K562 (cell line): ENCODE results near the gene BRD3. TPM values are rescaled to one million over a fixed set of nuclear protein-coding genes. Genes with fewer than 3 reads are reported as not detected.

ENCODE experiments used
- ATAC-seq: fragments of 200-7000 bp; cut with Tn5 transposase; 3 replicates; pipeline ENCODE4 v1.9.1; 2020; ENCODE audit warnings: moderate library complexity
- BruUV-seq: library from RNA; stranded (reverse); fragments of 400-500 nt; replicated peaks from 2 replicates; lab custom pipeline; 2021; lab: Mats Ljungman, UMichigan
- CTCF ChIA-PET: fragments of 300-600 bp; formaldehyde crosslinking; extraction: SDS; loops from one replicate; lab custom pipeline; 2021; ENCODE audit warnings: low intra/inter-chr PET ratio; lab: Yijun Ruan, JAX
- POLR2A ChIA-PET: fragments of 300-600, 350-650 bp; sonication (Branson Sonifier 250); formaldehyde crosslinking; extraction: SDS; loops from one replicate; lab custom pipeline; 2021; ENCODE audit warnings: antibody characterized with exemption, inconsistent platforms; lab: Yijun Ruan, JAX
- DNase-seq, 4 experiments: peaks; one replicate each; pipeline versions ENCODE4 v3.0.0 to v3.0.0-alpha.2; 2011 to 2018; ENCODE audit warnings: low spot score in 3 of 4, mixed read lengths in 3 of 4; ENCODE audit errors: extremely low read depth in 1 of 4
- FAIRE-seq: peaks from 2 replicates; lab custom pipeline; 2011; peaks lifted over from hg19 to GRCh38; lab: Jason Lieb, UNC
- H2AFZ ChIP-seq: 2 replicates; pipeline ENCODE4 v1.6.0; 2011; ENCODE audit warnings: low read depth, low read length, control low read depth, inconsistent platforms
- H3K27ac ChIP-seq: fragments of 200-600 bp; 3 replicates; pipeline ENCODE4 v1.8.0; 2011; ENCODE audit warnings: low read depth, mild to moderate bottlenecking, control low read depth, inconsistent platforms, low read length, moderate library complexity, mixed read lengths; ENCODE audit errors: extremely low read depth
- H3K27me3 ChIP-seq, 2 experiments: fragments of 300-600 bp in 1 of 2; 2 replicates in 1 of 2; 3 replicates in 1 of 2; pipeline versions ENCODE4 v1.6.0 to v1.8.0; 2011; ENCODE audit warnings: inconsistent platforms in 2 of 2, low read length in 2 of 2, mild to moderate bottlenecking in 1 of 2, mixed read lengths in 1 of 2, moderate library complexity in 1 of 2; ENCODE audit not compliant: control insufficient read depth in 2 of 2, insufficient read depth in 2 of 2
- H3K36me3 ChIP-seq: fragments of 300-600 bp; 3 replicates; pipeline ENCODE4 v1.8.0; 2011; ENCODE audit warnings: mild to moderate bottlenecking, low read length, inconsistent platforms; ENCODE audit not compliant: control insufficient read depth, insufficient read depth
- H3K4me1 ChIP-seq, 2 experiments: fragments of 200-600 bp in 1 of 2; replicated peaks in 1 of 2; 2 replicates in 1 of 2; 3 replicates in 1 of 2; pipeline versions ENCODE4 v1.5.1 to v1.8.0; 2011; ENCODE audit warnings: inconsistent platforms in 2 of 2, low read length in 2 of 2, mild to moderate bottlenecking in 1 of 2, mixed read lengths in 1 of 2, moderate library complexity in 1 of 2; ENCODE audit not compliant: control insufficient read depth in 2 of 2, insufficient read depth in 2 of 2
- H3K4me2 ChIP-seq: 2 replicates; pipeline ENCODE4 v1.6.1; 2011; ENCODE audit warnings: low read length, control low read depth, inconsistent platforms, mixed read lengths; ENCODE audit not compliant: insufficient read depth
- H3K4me3 ChIP-seq: fragments of 200-600 bp; sonication (generic), shearing (Covaris generic); 2 replicates; pipeline ENCODE4 v1.5.1; 2016; ENCODE audit warnings: control low read depth, inconsistent platforms
- H3K79me2 ChIP-seq: fragments of 200-600 bp; 3 replicates; pipeline ENCODE4 v1.8.0; 2011; ENCODE audit warnings: low read length, inconsistent platforms; ENCODE audit not compliant: control insufficient read depth, insufficient read depth
- H3K9ac ChIP-seq, 2 experiments: 2 replicates each; pipeline versions ENCODE4 v1.6.0 to v1.6.1; 2011; ENCODE audit warnings: low read depth in 2 of 2, low read length in 2 of 2, control low read depth in 1 of 2, inconsistent platforms in 1 of 2, mild to moderate bottlenecking in 1 of 2, mixed read lengths in 1 of 2; ENCODE audit not compliant: insufficient read depth in 1 of 2
- H3K9me1 ChIP-seq: one replicate; pipeline ENCODE4 v1.6.0; 2011; ENCODE audit warnings: inconsistent platforms, mild to moderate bottlenecking, low read length, moderate library complexity; ENCODE audit not compliant: control insufficient read depth, insufficient read depth
- H3K9me3 ChIP-seq: replicated peaks from 2 replicates; pipeline ENCODE4 v1.5.1; 2011; ENCODE audit warnings: low read depth, low read length, inconsistent platforms; ENCODE audit not compliant: control insufficient read depth, insufficient read depth
- H4K20me1 ChIP-seq: replicated peaks from 2 replicates; pipeline ENCODE4 v1.6.1; 2011; ENCODE audit warnings: low read length, inconsistent platforms, mixed read lengths; ENCODE audit not compliant: control insufficient read depth, insufficient read depth
- PCBP1 ChIP-seq: fragments of 200-400 bp; formaldehyde crosslinking; IDR thresholded peaks from 2 replicates; pipeline ENCODE4 v1.6.1; 2018; ENCODE audit warnings: mild to moderate bottlenecking, low read depth, low read length; ENCODE audit not compliant: poor library complexity, severe bottlenecking
- RBFOX2 ChIP-seq: fragments of 200-400 bp; formaldehyde crosslinking; IDR thresholded peaks from 2 replicates; pipeline ENCODE4 v1.6.1; 2017; ENCODE audit warnings: low read depth, mild to moderate bottlenecking, low read length, moderate library complexity
- RFX7 ChIP-seq: fragments of 250-450 bp; sonication (Bioruptor Pico); IDR thresholded peaks from 2 replicates; pipeline ENCODE4 v1.5.1; 2021; ENCODE audit warnings: mild to moderate bottlenecking
- RHOXF2B ChIP-seq: fragments of 250-450 bp; sonication (Bioruptor Pico); conservative IDR thresholded peaks from 2 replicates; pipeline ENCODE4 v1.5.1; 2021
- SREBF2 ChIP-seq: sonication (generic); formaldehyde crosslinking; IDR thresholded peaks from 2 replicates; pipeline ENCODE4 v1.4.0; 2020; ENCODE audit warnings: mild to moderate bottlenecking, missing genetic modification reagents
- TAF7 ChIP-seq: fragments of 450-650 bp; IDR thresholded peaks from 2 replicates; pipeline ENCODE4 v1.6.1; 2016; ENCODE audit warnings: missing genetic modification characterization, missing compliant biosample characterization
- XRCC3 ChIP-seq: fragments of 450-650 bp; IDR thresholded peaks from 2 replicates; pipeline ENCODE4 v1.6.1; 2017; ENCODE audit warnings: mild to moderate bottlenecking, moderate library complexity
- WGBS: fragments of 100-300 bp; shearing (Covaris generic); methylation state at CpG from one replicate; pipeline ENCODE4 v1.1.6; 2016; ENCODE audit warnings: low coverage, mixed read lengths; ENCODE audit not compliant: insufficient coverage; ENCODE audit errors: missing lambda C conversion rate; 5-methylcytosine and 5-hydroxymethylcytosine counted together
- in situ Hi-C: fragments of 300-500 bp; cut with MboI; formaldehyde crosslinking; loops from 4 replicates; pipeline ENCODE4 v1.15.0; 2018; ENCODE audit warnings: inconsistent platforms, mixed read lengths
- intact Hi-C: fragments of 100-400 bp; cut with micrococcal nuclease; formaldehyde crosslinking; loops from 2 replicates; pipeline ENCODE4 v1.14.2; 2022
- polyA plus RNA-seq, 8 experiments: library from polyadenylated mRNA; depleted of rRNA in 4 of 8; stranded (reverse) in 5 of 8; unstranded in 3 of 8; fragments of >200 nt; fragmentation: Nextera tagmentation in 2 of 8; fragmentation: Illumina TruSeq in 1 of 8; extraction: Ambion mirVana in 2 of 8; extraction: Trizol in 1 of 8; gene quantifications; 2 replicates each; pipeline versions ENCODE4 v1.2.1 to v1.2.3, GENCODE V29; 2011 to 2014; ENCODE audit warnings: inconsistent platforms in 1 of 8, missing spikeins in 1 of 8
- total RNA-seq, 7 experiments: library from RNA; depleted of rRNA in 6 of 7; stranded (reverse); fragments of >200 nt in 6 of 7; fragmentation: Illumina TruSeq in 2 of 7; extraction: Trizol in 2 of 7; gene quantifications; 2 replicates each; pipeline versions ENCODE4 v1.2.1 to v1.2.3, GENCODE V29; 2011 to 2021; ENCODE audit warnings: low replicate concordance in 1 of 7
- TF ChIP-seq, protein P1 (sequence below), 2 experiments: IDR thresholded peaks; 2 replicates each; pipeline ENCODE4 v1.6.1; 2012; ENCODE audit warnings: improper control_type of control experiment in 2 of 2, low read depth in 2 of 2, low read length in 2 of 2, borderline replicate concordance in 1 of 2
- TF ChIP-seq, protein P2 (sequence below): fragments of 250-450 bp; sonication (Bioruptor Pico); IDR thresholded peaks from 2 replicates; pipeline ENCODE4 v1.5.0; 2021; ENCODE audit warnings: mild to moderate bottlenecking, borderline replicate concordance

The BRD3 gene
- total and polyA plus RNA-seq, 9 of the 15 experiments (the other 6 are each of a cell fraction or from before 2014, with no cell fraction given): 0.82 to 37.1 (median 4.2) TPM

DNA sequence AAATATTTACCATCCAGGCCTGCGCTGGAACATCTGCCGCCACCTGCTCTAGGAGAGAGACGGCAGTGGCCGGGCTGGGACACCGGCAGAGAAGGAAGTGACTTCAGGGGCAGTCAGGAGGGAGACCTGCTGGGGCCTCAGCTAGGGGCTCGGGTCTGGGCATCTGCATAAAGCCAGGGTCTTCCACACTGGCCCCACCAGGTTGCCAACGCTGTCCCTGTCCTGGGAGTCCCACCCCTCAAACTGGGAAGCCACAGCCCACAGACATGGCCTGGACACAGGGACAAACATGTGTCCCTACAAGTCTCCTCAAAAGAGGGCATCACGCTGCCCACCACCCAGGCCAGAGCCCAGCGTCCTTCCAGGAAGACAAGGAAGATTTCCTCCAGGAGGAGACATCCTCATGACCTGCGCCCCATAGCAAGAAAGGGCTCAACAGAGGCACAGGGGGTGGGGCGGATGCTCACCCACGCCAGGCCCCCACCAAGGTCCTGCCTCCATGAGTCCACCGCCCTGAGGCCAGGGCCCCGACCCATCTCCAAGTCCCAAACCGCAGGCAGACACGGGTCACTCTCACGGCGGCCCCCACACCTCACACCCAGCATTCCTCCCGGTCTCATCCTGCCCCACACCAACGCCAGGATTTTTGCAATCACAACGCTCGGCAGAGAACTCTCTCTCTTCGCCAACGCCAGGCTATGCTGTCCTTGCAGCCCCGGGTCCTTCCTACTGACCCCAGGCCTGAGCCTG is 84.7 kb downstream of the BRD3 start:
- CTCF ChIA-PET: no interaction called here
- no peak overlapping the region for H3K4me2 ChIP-seq
- no peak overlapping the region for H3K4me3 ChIP-seq
- no peak overlapping the region for H3K27ac ChIP-seq
- peaks cover 38% of the 10 kb centered on the region for H4K20me1 ChIP-seq
- no peak overlapping the region; a peak in 1 of 4 replicates for H3K9ac ChIP-seq
- WGBS: 7% methylated on average over 24 of the region's 25 CpGs
- intact Hi-C loops (no loop called here), in situ Hi-C loops (no loop called here)
- peaks cover 0 to 12% of the 10 kb centered on the region in 2 experiments; a peak in 2 of 5 replicates for H3K4me1 ChIP-seq
- FAIRE-seq (no peak), DNase-seq (no peak), ATAC-seq (no peak)
- peaks cover 19 to 77% of the 10 kb centered on the region in 2 experiments for H3K27me3 ChIP-seq
- no peaks in the 10 kb centered on the region for H3K9me3 ChIP-seq
- H3K79me2 ChIP-seq: no peaks in the 10 kb centered on the region
- no TSS peak for BruUV-seq
- no peaks in the 10 kb centered on the region for H3K36me3 ChIP-seq
- H3K9me1 ChIP-seq: peaks cover 2% of the 10 kb centered on the region
- no peak overlapping the region for H2AFZ ChIP-seq
- POLR2A ChIA-PET: no interaction called here
- TF ChIP-seq SREBF2 (no peak), XRCC3 (no peak), PCBP1 (no peak), RBFOX2 (no peak), RHOXF2B (CRISPR knock-in tag) (no peak), RFX7 (CRISPR knock-in tag) (no peak), TAF7 (no peak)
- TF ChIP-seq, protein P1, sequence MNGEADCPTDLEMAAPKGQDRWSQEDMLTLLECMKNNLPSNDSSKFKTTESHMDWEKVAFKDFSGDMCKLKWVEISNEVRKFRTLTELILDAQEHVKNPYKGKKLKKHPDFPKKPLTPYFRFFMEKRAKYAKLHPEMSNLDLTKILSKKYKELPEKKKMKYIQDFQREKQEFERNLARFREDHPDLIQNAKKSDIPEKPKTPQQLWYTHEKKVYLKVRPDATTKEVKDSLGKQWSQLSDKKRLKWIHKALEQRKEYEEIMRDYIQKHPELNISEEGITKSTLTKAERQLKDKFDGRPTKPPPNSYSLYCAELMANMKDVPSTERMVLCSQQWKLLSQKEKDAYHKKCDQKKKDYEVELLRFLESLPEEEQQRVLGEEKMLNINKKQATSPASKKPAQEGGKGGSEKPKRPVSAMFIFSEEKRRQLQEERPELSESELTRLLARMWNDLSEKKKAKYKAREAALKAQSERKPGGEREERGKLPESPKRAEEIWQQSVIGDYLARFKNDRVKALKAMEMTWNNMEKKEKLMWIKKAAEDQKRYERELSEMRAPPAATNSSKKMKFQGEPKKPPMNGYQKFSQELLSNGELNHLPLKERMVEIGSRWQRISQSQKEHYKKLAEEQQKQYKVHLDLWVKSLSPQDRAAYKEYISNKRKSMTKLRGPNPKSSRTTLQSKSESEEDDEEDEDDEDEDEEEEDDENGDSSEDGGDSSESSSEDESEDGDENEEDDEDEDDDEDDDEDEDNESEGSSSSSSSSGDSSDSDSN (IDR thresholded peaks at IDR 0.05; ENCODE audit: borderline replicate concordance in 1 of 2, low read depth in 2 of 2, low read length in 2 of 2): no peak
- TF ChIP-seq, protein P2, sequence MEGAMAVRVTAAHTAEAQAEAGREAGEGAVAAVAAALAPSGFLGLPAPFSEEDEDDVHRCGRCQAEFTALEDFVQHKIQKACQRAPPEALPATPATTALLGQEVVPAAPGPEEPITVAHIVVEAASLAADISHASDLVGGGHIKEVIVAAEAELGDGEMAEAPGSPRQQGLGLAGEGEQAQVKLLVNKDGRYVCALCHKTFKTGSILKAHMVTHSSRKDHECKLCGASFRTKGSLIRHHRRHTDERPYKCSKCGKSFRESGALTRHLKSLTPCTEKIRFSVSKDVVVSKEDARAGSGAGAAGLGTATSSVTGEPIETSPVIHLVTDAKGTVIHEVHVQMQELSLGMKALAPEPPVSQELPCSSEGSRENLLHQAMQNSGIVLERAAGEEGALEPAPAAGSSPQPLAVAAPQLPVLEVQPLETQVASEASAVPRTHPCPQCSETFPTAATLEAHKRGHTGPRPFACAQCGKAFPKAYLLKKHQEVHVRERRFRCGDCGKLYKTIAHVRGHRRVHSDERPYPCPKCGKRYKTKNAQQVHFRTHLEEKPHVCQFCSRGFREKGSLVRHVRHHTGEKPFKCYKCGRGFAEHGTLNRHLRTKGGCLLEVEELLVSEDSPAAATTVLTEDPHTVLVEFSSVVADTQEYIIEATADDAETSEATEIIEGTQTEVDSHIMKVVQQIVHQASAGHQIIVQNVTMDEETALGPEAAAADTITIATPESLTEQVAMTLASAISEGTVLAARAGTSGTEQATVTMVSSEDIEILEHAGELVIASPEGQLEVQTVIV (CRISPR knock-in tag): no peak
